Left ventricle myocardium inferior (tissue), 1 donor: Measurements from ENCODE around the gene SH3TC1. TPM values are rescaled to one million over a fixed set of nuclear protein-coding genes. Genes with fewer than 3 reads are reported as not detected.

Experiments used
- DNase-seq: peaks from one replicate; pipeline ENCODE4 v3.0.0-alpha.2; 2020
- H3K27ac ChIP-seq: fragments of 200-600 bp; replicated peaks from 2 replicates; pipeline ENCODE4 v1.8.0; 2021
- H3K27me3 ChIP-seq: fragments of 200-600 bp; 2 replicates; pipeline ENCODE4 v1.8.0; 2021; ENCODE audit warnings: low read depth
- H3K36me3 ChIP-seq: fragments of 200-600 bp; 2 replicates; pipeline ENCODE4 v1.8.0; 2021
- H3K4me1 ChIP-seq: fragments of 200-600 bp; 2 replicates; pipeline ENCODE4 v1.8.0; 2021
- H3K4me3 ChIP-seq: fragments of 200-600 bp; 2 replicates; pipeline ENCODE4 v1.8.0; 2021; ENCODE audit warnings: mild to moderate bottlenecking, moderate library complexity
- H3K9me3 ChIP-seq: fragments of 200-600 bp; replicated peaks from 2 replicates; pipeline ENCODE4 v1.8.0; 2021
- intact Hi-C: fragments of 100-400 bp; cut with micrococcal nuclease; formaldehyde crosslinking; loops from one replicate; pipeline ENCODE4 v1.11.0; 2022
- total RNA-seq: library from RNA; stranded (reverse); fragmentation: NEBNext Ultra II Directional; extraction: Animal tissue kit (Norgen Biotek cat#: 25700); gene quantifications from one replicate; pipeline ENCODE4 v1.2.1, GENCODE V29; 2021
- TF ChIP-seq, protein P1 (sequence below): fragments of 200-600 bp; IDR thresholded peaks from 2 replicates; pipeline ENCODE4 v1.8.0; 2021; ENCODE audit warnings: antibody characterized with exemption, mild to moderate bottlenecking, borderline replicate concordance
- donor health status: DM: no; HTN: yes; CAD: no; lungs with severe emphysema.

Gene SH3TC1
- total RNA-seq, 1 donor from 2014 or later = 13.6 TPM

GRCh38 chr4:8192748-8193738 is 6.0 kb upstream of the SH3TC1 start:
- Histone ChIP-seq H3K4me3 (no peak overlapping the region), H3K9me3 (no peaks in the 10 kb centered on the region), H3K27me3 (no peaks in the 10 kb centered on the region), H3K4me1 (peaks cover 81% of the 10 kb centered on the region), H3K36me3 (no peaks in the 10 kb centered on the region), H3K27ac (peak overlapping the region; percentile 91)
- intact Hi-C loops = no loop called here
- TF ChIP-seq, protein P1, sequence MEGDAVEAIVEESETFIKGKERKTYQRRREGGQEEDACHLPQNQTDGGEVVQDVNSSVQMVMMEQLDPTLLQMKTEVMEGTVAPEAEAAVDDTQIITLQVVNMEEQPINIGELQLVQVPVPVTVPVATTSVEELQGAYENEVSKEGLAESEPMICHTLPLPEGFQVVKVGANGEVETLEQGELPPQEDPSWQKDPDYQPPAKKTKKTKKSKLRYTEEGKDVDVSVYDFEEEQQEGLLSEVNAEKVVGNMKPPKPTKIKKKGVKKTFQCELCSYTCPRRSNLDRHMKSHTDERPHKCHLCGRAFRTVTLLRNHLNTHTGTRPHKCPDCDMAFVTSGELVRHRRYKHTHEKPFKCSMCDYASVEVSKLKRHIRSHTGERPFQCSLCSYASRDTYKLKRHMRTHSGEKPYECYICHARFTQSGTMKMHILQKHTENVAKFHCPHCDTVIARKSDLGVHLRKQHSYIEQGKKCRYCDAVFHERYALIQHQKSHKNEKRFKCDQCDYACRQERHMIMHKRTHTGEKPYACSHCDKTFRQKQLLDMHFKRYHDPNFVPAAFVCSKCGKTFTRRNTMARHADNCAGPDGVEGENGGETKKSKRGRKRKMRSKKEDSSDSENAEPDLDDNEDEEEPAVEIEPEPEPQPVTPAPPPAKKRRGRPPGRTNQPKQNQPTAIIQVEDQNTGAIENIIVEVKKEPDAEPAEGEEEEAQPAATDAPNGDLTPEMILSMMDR = peak; percentile 55
- peak; percentile 50 for DNase-seq

- Histone ChIP-seq H3K27ac (no peak overlapping the region), H3K36me3 (no peaks in the 10 kb centered on the region), H3K4me1 (peaks cover 81% of the 10 kb centered on the region), H3K27me3 (no peaks in the 10 kb centered on the region), H3K4me3 (no peak overlapping the region), H3K9me3 (no peaks in the 10 kb centered on the region)
- intact Hi-C loops = no loop called here
- TF ChIP-seq, protein P1 = no peak
- no peak for DNase-seq
Measured at GRCh38 chr4:8194306-8195242, 4.5 kb upstream of the SH3TC1 start.

DNA sequence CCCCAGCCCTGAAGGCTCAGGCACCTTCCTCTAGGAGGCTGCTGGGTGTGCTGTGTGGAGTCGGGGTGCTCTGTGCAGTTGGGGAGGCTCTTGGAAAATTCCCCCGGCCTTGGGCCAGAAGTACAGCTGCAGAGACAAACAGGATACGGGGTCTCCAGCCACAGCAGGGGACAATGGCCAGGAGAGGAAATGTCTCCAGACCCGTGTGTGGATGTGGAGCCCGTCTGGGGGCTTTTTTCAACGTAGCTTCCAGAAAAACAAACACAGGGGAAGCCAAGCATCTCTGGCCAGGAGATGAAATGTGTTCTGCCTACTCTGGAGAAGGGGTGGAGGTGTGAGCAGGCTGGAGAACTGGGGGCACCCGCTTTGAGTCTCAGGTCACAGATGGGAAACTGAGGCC is 3.7 kb upstream of the SH3TC1 start:
- no peak for DNase-seq
- TF ChIP-seq, protein P1 = no peak
- peaks cover 81% of the 10 kb centered on the region for H3K4me1 ChIP-seq
- H3K9me3 ChIP-seq = no peaks in the 10 kb centered on the region
- H3K27me3 ChIP-seq = no peaks in the 10 kb centered on the region
- intact Hi-C loops = no loop called here
- H3K27ac ChIP-seq = no peak overlapping the region
- H3K4me3 ChIP-seq = no peak overlapping the region
- no peaks in the 10 kb centered on the region for H3K36me3 ChIP-seq

GRCh38 chr4:8195841-8196458 is 3.1 kb upstream of the SH3TC1 start:
- Histone ChIP-seq H3K4me3 (no peak overlapping the region), H3K4me1 (peaks cover 81% of the 10 kb centered on the region), H3K27me3 (no peaks in the 10 kb centered on the region), H3K36me3 (no peaks in the 10 kb centered on the region), H3K9me3 (no peaks in the 10 kb centered on the region), H3K27ac (no peak overlapping the region)
- intact Hi-C loops = no loop called here
- TF ChIP-seq, protein P1 = no peak
- no peak for DNase-seq

- Histone ChIP-seq H3K27ac (no peak overlapping the region), H3K27me3 (no peaks in the 10 kb centered on the region), H3K4me1 (peaks cover 75% of the 10 kb centered on the region), H3K36me3 (no peaks in the 10 kb centered on the region), H3K4me3 (no peak overlapping the region), H3K9me3 (no peaks in the 10 kb centered on the region)
- intact Hi-C loops = no loop called here
- TF ChIP-seq, protein P1 = no peak
- DNase-seq = no peak
Measured at GRCh38 chr4:8197521-8197920, 1.6 kb upstream of the SH3TC1 start.
